Dedifferentiated amniotic fluid mesenchymal stem cell (primary cell): ENCODE data around the gene MRPL38.
A peak's percentile ranks its signal among the peaks of the same experiment; 100 is the strongest.

ENCODE experiments used
- DNase-seq: peaks from one replicate; pipeline ENCODE4 v3.0.0-alpha.2; 2016; ENCODE audit errors: extremely low spot score

The MRPL38 gene

DNA sequence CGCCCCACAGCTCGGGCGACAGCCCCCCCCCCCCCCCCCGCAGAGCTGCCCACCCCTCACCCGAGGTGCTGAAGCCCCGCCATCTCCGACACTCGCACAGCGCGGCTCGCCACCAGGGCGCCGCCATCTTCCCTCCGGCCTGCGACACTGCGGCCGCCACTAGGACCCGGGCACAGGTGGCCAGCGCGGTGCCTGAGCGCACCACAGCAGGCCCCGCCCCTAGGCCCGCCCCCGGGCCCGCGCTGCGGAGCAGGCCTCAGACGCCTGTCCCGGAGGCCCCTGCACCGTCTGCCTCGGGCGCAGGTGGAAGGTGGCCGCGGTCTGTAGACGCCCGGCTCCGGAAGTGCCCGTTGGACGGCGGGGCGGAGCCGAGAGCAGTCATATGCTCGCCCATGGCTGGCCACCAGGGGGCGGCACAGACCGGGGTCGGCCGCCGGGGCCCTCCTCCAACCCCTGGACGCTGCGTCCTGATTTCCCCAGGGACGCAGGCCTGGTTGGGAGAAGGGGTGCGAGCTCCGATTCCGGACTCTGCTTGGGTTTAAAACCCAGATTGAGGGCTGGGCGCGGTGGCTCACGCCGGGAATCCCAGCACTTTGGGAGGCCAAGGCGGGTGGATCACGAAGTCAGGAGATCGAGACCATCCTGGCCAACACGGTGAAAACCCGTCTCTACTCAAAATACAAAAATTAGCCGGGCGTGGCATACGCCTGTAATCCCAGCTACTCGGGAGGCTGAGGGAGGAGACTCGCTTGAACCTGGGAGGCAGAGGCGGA lies at the start of gene MRPL38:
TSS of gene MRPL38 (minus strand) at position 136 of the 773 bp plus-strand sequence. CDS start at position 127, 9 bp downstream.
- DNase-seq: peak; percentile 69

DNA sequence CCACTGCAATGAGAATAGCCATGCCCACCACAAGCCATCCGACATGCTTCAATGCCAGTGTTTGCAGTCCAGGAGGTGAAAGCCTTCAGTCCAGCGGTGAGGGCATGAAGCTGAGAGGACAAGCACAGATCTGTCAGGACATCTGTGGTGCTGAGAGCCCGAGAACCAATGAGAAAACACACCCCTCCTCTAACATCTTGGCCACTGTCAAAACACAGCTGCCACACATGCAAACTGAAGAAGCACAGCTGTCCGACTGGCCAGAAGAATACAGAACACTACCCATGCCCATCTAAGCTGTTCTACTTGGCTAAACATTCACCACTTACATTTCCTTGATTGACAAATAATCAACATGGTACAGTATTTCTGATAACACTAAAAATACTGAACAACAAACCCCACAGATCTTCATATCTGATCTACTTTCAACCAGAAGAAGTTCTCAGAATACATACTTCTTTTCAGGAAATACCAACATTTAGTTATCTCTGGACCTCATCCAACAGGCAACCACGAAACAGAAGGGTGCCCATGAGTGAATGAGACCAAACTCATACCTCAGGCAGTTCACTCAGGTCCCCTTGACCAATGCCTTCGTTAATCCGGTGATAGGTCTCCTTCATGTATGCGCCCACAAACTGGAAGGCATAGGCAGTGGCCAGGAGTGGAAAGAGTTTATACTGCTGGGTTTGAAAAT lies 46.3 kb upstream of the MRPL38 start:
- DNase-seq: no peak

GRCh38 chr17:75950421-75950820 lies 45.7 kb upstream of the MRPL38 start:
- DNase-seq: no peak

- DNase-seq: no peak
Measured at GRCh38 chr17:75945211-75945610, 40.5 kb upstream of the MRPL38 start.

GRCh38 chr17:75943491-75943890 lies 38.8 kb upstream of the MRPL38 start:
- DNase-seq: no peak

DNA sequence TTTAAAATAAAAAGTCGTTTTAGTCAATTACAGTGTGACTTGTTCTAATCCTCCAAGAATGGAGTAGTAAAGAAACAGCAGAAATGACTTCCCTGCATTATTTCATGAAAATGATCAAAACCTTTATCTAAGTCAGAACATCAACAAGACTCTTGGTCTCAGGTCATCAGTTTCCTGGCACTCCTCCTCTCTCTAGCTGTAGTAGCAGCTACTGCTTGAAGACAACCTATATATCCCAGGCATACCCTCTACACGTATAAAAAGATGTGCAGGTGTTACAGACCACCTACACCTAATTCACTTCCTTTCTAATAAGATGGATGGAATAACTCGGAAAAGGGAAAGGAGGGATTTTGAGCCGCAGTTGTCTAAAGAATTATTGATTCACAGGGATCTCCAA lies 37.8 kb upstream of the MRPL38 start:
- DNase-seq: no peak

- DNase-seq: no peak
Measured at GRCh38 chr17:75941442-75941819, 36.7 kb upstream of the MRPL38 start.

- DNase-seq: peak; percentile 91
Measured at GRCh38 chr17:75940727-75941441, 36.2 kb upstream of the MRPL38 start, which contains the start of gene FBF1. Gene FBF1 (minus strand): TSS chr17:75941042. CDS start chr17:75938149, 2,893 bp downstream.

DNA sequence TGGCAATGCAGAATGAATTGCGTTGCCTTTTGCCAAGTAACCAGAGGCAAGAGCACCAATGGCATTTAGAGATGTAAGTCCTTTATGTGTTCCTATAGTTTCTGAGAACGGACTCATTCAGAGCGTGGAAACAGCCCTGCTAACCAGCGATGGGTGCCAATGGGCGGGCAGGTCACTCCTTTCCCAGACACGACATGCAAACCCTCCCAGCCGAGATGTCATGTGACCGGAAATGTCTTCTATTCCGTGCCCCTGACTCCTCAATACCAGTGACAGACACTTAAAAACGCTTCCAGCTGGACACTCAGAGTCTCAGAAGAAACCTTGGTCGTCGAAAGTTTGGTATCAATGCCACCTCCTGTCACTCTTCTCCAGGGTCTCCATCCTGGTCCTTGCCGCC lies 33.0 kb upstream of the MRPL38 start:
- no peak for DNase-seq

- DNase-seq: no peak
Measured at GRCh38 chr17:75933808-75934207, 29.1 kb upstream of the MRPL38 start.

- no peak for DNase-seq
Measured at GRCh38 chr17:75932852-75933251, 28.2 kb upstream of the MRPL38 start.

DNA sequence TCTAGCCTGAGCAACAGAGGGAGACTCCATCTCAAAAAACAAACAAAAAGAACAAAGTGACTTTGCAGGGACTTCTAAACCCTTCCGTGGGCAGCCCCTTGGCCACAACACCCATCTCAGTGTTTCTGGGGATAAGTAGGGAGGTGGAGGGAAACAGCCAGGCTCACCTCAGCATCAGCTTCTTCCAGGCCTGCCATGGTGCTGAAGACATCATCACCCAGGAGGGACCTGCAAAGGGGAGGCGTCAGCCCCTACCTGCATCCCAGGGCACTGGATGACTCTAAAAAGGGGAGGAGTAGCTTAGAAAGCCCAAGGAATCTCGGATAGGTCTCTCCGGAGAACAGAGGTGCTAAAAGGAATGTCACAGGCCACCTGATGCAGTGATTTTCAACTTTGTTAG lies 26.4 kb upstream of the MRPL38 start:
- no peak for DNase-seq

DNA sequence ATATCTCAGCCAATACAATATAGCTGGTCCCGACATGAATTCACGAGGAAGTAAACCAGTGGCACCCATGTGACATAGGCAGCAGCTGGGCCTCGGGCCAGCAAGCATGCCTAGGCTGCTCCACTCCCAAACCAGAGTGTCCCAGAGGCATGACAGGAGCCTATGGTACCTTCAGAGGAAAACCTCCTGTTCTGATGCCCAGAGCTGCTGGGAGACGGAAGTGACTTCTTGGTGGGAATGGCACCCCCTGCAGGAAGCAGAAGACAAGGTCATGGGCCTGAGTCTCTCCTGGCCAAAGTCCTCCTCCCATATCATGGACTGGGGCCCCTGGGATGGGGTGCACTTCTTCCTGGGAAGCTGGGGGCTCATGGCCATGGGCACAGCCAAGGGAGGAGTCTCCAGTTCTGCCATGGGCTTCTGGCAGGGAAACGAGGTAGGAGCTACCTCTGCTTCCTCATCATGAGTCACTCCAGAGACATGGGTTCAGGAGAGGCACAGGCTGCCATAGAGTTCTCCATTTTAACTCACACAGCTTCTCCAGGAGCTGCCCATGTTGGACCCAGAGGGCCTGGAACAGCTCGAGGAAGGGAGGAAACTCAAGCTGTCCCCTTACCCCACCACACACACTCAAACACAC lies 22.7 kb upstream of the MRPL38 start:
- no peak for DNase-seq

- DNase-seq: no peak
Measured at GRCh38 chr17:75926456-75926855, 21.8 kb upstream of the MRPL38 start.

DNA sequence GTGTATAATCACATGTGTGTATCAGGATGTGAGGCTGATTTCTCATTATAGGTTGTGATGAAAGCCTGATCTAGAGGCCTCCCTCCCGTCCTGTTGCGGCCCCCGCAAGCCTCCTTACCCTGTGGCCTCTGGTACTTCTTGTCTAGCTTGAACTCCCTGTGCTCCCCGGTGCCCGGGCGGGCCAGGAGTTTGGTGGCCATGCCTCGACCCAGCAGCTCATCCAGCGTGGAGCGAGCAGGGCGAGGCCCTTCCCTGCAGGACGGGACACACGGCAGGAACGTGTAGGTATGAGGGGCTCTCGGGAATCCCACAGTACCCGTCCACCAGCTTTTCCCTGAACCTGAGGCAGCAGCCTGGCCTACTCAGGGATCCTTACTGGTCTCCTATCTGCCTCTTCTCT lies 21.2 kb upstream of the MRPL38 start:
- DNase-seq: no peak

GRCh38 chr17:75925103-75925502 lies 20.4 kb upstream of the MRPL38 start:
- no peak for DNase-seq

DNA sequence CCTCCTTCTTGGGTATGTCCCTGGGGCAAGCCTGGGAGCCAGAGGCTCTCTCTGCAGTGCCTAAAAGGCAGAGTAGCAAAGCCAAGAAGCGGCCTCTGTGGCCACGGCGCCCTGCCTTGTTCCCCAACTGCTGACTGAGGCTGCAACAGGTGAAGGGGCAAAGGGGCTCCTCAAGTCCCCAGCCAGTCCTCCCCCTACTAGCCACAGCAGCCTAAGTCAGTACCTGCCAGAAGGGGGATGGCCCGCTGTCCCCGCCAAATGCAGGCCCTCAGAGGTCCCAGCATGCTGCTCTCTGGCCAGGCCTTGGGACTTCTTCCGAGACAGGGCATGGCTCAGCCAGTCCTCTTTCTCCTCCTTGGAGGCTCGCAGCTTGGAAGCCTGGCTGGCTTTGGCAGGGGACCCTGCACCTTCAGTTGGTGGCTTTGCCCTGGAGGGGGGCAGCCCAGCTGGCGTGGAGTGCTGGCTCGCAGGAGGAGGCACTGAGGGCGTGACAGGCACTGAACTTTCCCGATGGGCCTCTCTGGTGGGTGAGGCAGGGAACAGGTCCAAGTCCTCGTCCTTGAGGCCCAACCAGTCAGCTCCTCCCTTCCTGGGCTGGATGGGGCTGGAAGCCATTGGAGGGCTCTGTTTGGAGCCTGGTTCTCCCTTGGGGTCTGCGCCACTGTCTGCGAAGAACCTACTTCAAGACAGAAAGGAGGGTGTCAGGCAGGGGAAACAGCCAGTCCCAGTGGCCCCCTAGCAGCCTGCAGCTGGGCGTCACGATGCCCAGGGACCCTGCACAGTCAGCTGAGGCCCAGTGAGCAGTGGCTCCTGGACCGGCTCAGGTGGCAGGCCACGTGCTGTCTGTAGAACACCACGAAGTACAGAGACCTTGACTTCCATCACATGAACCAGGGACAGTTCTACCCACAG lies 18.5 kb upstream of the MRPL38 start:
- DNase-seq: no peak

GRCh38 chr17:75922173-75922961 lies 17.7 kb upstream of the MRPL38 start:
- DNase-seq: no peak

DNA sequence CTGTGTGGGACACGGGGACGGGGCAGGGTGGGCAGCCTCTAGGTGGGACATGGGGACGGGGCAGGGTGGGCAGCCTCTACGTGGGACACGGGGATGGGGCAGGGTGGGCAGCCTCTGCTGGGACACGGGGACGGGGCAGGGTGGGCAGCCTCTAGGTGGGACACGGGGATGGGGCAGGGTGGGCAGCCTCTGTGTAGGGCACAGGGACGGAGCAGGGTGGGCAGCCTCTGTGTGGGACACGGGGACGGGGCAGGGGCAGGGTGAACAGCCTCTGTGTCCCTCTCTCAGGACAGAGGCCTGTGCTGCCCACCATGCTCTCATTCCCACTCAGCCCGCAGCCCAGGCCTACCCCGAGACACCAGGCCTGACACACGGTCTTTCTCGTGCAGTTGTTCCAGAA lies 16.9 kb upstream of the MRPL38 start:
- no peak for DNase-seq

- DNase-seq: no peak
Measured at GRCh38 chr17:75920045-75920560, 15.4 kb upstream of the MRPL38 start.
